ENCODE data around the gene CLASP2. TPM values are rescaled to one million over a fixed set of nuclear protein-coding genes. Genes with fewer than 3 reads are reported as not detected.

The CLASP2 gene
- total RNA-seq, 2 donors from 2014 or later, result 65.0 to 74.8 TPM

DNA sequence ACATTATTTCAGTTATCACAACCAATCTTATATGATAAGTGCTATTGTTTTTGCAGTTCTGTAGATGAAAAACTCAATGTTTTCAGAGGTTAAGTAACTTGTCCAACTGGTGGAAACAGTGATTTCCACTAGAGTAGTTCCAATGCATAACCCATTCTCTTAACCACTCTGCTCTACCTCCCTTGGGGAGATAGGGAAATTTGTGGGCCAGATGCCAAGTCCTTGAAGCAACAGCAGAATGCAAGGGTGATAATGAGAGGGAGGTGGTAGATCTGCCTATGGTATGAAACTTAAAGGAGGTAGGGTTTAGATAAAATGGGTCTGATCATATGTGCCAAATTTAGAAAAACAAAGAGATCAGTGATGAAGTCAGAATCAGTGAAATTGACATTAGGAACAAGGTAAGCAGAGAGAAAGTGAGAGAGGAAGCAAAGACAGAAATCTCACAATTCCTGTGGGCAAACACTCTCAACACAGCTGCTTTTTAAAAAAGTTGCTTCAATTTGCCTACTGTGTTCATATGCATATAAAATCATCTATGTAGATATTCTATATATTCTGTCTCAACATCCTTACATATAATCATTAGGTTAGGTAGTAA, 227.3 kb downstream of the CLASP2 start:
- H3K4me3 ChIP-seq (ENCODE audit: low read length), result no peak overlapping the region
- no peaks in the 10 kb centered on the region for H3K9me3 ChIP-seq (ENCODE audit: control insufficient read depth, low read length)
- Mint-ChIP-seq H3K27ac (no peak overlapping the region), H3K36me3 (ENCODE audit: low read depth) (peaks cover 9% of the 10 kb centered on the region), H3K27me3 (ENCODE audit: insufficient read depth) (no peaks in the 10 kb centered on the region), H3K4me3 (no peak overlapping the region), H3K9me3 (peaks cover 11% of the 10 kb centered on the region), H3K4me1 (no peaks in the 10 kb centered on the region)
- H3K36me3 ChIP-seq (ENCODE audit: control insufficient read depth, insufficient read depth, low read length), result no peaks in the 10 kb centered on the region
- H3K27ac ChIP-seq (ENCODE audit: low read depth, low read length), result no peak overlapping the region
- H3K9ac ChIP-seq (ENCODE audit: extremely low read depth, low read length, poor library complexity, severe bottlenecking), result no peak overlapping the region
- no peaks in the 10 kb centered on the region for H3K27me3 ChIP-seq (ENCODE audit: control insufficient read depth, insufficient read depth, low read length, poor library complexity, severe bottlenecking)
- no peak for DNase-seq
- TF ChIP-seq, protein P1, sequence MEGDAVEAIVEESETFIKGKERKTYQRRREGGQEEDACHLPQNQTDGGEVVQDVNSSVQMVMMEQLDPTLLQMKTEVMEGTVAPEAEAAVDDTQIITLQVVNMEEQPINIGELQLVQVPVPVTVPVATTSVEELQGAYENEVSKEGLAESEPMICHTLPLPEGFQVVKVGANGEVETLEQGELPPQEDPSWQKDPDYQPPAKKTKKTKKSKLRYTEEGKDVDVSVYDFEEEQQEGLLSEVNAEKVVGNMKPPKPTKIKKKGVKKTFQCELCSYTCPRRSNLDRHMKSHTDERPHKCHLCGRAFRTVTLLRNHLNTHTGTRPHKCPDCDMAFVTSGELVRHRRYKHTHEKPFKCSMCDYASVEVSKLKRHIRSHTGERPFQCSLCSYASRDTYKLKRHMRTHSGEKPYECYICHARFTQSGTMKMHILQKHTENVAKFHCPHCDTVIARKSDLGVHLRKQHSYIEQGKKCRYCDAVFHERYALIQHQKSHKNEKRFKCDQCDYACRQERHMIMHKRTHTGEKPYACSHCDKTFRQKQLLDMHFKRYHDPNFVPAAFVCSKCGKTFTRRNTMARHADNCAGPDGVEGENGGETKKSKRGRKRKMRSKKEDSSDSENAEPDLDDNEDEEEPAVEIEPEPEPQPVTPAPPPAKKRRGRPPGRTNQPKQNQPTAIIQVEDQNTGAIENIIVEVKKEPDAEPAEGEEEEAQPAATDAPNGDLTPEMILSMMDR (conservative IDR thresholded peaks at IDR 0.05), result no peak
- no peaks in the 10 kb centered on the region for H3K4me1 ChIP-seq (ENCODE audit: control insufficient read depth, insufficient read depth, low read length)

DNA sequence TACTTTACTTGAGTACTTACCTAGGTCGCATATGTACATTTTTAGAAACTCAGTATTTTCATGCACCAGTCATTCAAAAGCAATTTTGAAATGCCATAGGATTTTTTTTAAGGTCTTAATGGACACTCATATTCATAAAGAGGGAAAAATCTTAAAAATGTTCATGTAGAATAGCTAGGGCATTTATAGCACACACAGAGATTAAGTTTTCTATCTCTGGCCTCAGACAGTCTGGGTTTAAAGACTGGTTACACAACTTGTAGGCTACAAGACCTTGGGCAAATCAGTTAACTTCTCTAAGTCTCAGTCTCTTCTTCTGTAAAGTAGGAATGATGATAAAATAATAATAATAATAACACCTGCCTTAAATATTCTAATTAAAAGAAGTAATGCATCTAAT, 229.4 kb downstream of the CLASP2 start:
- Mint-ChIP-seq H3K4me1 (no peaks in the 10 kb centered on the region), H3K36me3 (ENCODE audit: low read depth) (peaks cover 15% of the 10 kb centered on the region), H3K9me3 (peaks cover 12% of the 10 kb centered on the region), H3K27me3 (ENCODE audit: insufficient read depth) (no peaks in the 10 kb centered on the region), H3K4me3 (no peak overlapping the region), H3K27ac (no peak overlapping the region)
- Histone ChIP-seq H3K9me3 (ENCODE audit: control insufficient read depth, low read length) (no peaks in the 10 kb centered on the region), H3K27ac (ENCODE audit: low read depth, low read length) (no peak overlapping the region), H3K9ac (ENCODE audit: extremely low read depth, low read length, poor library complexity, severe bottlenecking) (no peak overlapping the region), H3K36me3 (ENCODE audit: control insufficient read depth, insufficient read depth, low read length) (no peaks in the 10 kb centered on the region), H3K4me3 (ENCODE audit: low read length) (no peak overlapping the region), H3K4me1 (ENCODE audit: control insufficient read depth, insufficient read depth, low read length) (no peaks in the 10 kb centered on the region), H3K27me3 (ENCODE audit: control insufficient read depth, insufficient read depth, low read length, poor library complexity, severe bottlenecking) (no peaks in the 10 kb centered on the region)
- DNase-seq, result no peak
- 95% methylated on average over 1 of the region's 1 CpG; no CpG with 5 or more reads in 1 of the 2 experiments for WGBS, 2 experiments (ENCODE audit: insufficient coverage in 1 of 2, insufficient read length in 1 of 2)
- TF ChIP-seq, protein P1 (conservative IDR thresholded peaks at IDR 0.05), result no peak

DNA sequence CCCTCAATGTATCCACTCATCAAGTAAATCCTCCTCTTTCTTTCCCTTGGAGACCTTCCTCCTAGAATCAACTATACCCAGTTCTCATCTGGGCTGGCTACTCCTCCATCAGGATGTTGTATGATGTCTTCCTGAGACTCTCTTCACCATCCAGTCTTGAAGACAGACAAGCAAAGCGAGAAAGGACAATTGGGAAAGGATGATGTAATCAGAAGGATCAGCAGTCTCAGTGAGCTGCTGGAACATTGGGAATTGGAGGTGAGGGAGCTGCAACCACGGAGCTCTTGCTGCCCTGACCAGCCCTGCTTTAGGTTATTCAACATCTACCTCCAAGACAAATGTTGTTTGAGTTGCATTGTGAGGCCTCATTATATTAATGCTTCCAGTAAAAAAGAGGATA, 229.8 kb downstream of the CLASP2 start:
- peaks cover 12% of the 10 kb centered on the region for H3K9me3 Mint-ChIP-seq
- no peaks in the 10 kb centered on the region for H3K9me3 ChIP-seq (ENCODE audit: control insufficient read depth, low read length)
- peaks cover 15% of the 10 kb centered on the region for H3K36me3 Mint-ChIP-seq (ENCODE audit: low read depth)
- H3K4me3 Mint-ChIP-seq, result no peak overlapping the region
- no peak overlapping the region for H3K27ac Mint-ChIP-seq
- H3K4me1 Mint-ChIP-seq, result no peaks in the 10 kb centered on the region
- TF ChIP-seq, protein P1 (conservative IDR thresholded peaks at IDR 0.05), result no peak
- H3K4me1 ChIP-seq (ENCODE audit: control insufficient read depth, insufficient read depth, low read length), result no peaks in the 10 kb centered on the region
- no peak overlapping the region for H3K9ac ChIP-seq (ENCODE audit: extremely low read depth, low read length, poor library complexity, severe bottlenecking)
- H3K36me3 ChIP-seq (ENCODE audit: control insufficient read depth, insufficient read depth, low read length), result no peaks in the 10 kb centered on the region
- H3K27me3 ChIP-seq (ENCODE audit: control insufficient read depth, insufficient read depth, low read length, poor library complexity, severe bottlenecking), result no peaks in the 10 kb centered on the region
- H3K27ac ChIP-seq (ENCODE audit: low read depth, low read length), result no peak overlapping the region
- WGBS, 2 experiments (ENCODE audit: insufficient coverage in 1 of 2, insufficient read length in 1 of 2), result 81 to 100% methylated on average over 1 to 2 of the region's 2 CpGs
- H3K4me3 ChIP-seq (ENCODE audit: low read length), result no peak overlapping the region
- no peaks in the 10 kb centered on the region for H3K27me3 Mint-ChIP-seq (ENCODE audit: insufficient read depth)
- DNase-seq, result no peak

Data from endodermal cell (in vitro differentiated cells).